ENCODE data around the gene EIF4B. TPM values are rescaled to one million over a fixed set of nuclear protein-coding genes. Genes with fewer than 3 reads are reported as not detected.
A peak's percentile ranks its signal among the peaks of the same experiment; 100 is the strongest.

EIF4B gene
- total and polyA plus RNA-seq, 2 of the 13 experiments (the other 11 are each of a cell fraction or from before 2014, with no cell fraction given) = 416 to 548 TPM

GRCh38 chr12:53005986-53006809, at the start of gene EIF4B (continued):
- TF ChIP-seq, protein P1, sequence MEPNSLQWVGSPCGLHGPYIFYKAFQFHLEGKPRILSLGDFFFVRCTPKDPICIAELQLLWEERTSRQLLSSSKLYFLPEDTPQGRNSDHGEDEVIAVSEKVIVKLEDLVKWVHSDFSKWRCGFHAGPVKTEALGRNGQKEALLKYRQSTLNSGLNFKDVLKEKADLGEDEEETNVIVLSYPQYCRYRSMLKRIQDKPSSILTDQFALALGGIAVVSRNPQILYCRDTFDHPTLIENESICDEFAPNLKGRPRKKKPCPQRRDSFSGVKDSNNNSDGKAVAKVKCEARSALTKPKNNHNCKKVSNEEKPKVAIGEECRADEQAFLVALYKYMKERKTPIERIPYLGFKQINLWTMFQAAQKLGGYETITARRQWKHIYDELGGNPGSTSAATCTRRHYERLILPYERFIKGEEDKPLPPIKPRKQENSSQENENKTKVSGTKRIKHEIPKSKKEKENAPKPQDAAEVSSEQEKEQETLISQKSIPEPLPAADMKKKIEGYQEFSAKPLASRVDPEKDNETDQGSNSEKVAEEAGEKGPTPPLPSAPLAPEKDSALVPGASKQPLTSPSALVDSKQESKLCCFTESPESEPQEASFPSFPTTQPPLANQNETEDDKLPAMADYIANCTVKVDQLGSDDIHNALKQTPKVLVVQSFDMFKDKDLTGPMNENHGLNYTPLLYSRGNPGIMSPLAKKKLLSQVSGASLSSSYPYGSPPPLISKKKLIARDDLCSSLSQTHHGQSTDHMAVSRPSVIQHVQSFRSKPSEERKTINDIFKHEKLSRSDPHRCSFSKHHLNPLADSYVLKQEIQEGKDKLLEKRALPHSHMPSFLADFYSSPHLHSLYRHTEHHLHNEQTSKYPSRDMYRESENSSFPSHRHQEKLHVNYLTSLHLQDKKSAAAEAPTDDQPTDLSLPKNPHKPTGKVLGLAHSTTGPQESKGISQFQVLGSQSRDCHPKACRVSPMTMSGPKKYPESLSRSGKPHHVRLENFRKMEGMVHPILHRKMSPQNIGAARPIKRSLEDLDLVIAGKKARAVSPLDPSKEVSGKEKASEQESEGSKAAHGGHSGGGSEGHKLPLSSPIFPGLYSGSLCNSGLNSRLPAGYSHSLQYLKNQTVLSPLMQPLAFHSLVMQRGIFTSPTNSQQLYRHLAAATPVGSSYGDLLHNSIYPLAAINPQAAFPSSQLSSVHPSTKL (CRISPR knock-in tag; IDR thresholded peaks at IDR 0.05) = peak; percentile 40
- TF ChIP-seq PAF1 (CRISPR knock-in tag; IDR thresholded peaks at IDR 0.05) (no peak), ZNF432 (CRISPR knock-in tag; IDR thresholded peaks at IDR 0.05; ENCODE audit: borderline replicate concordance) (no peak), TFDP2 (CRISPR knock-in tag; IDR thresholded peaks at IDR 0.05) (peak; percentile 88), RCOR2 (CRISPR knock-in tag; IDR thresholded peaks at IDR 0.05) (no peak), NCOA2 (CRISPR knock-in tag; IDR thresholded peaks at IDR 0.05) (peak; percentile 28), JUNB (CRISPR knock-in tag; IDR thresholded peaks at IDR 0.05; ENCODE audit: borderline replicate concordance) (0 out of 2 replicates have a peak, but pooled peaks have one; percentile 14), KLF16 (CRISPR knock-in tag; IDR thresholded peaks at IDR 0.05) (peak in 1 of 2 experiments; percentile 68; a peak in 2 of 4 replicates), SOX6 (IDR thresholded peaks at IDR 0.05) (no peak), SOX6 (CRISPR knock-in tag; IDR thresholded peaks at IDR 0.05) (peak; percentile 67), ZBTB8A (CRISPR knock-in tag; IDR thresholded peaks at IDR 0.05; ENCODE audit: borderline replicate concordance, low read depth) (no peak), IRX3 (CRISPR knock-in tag; IDR thresholded peaks at IDR 0.05; ENCODE audit: borderline replicate concordance, low read depth) (0 out of 2 replicates have a peak, but pooled peaks have one; percentile 77), ZNF274 (CRISPR knock-in tag; IDR thresholded peaks at IDR 0.05) (no peak), RFX1 (IDR thresholded peaks at IDR 0.05) (no peak), TAF15 (IDR thresholded peaks at IDR 0.05; ENCODE audit: low read depth, low read length, poor library complexity, severe bottlenecking) (no peak), ZNF34 (CRISPR knock-in tag; IDR thresholded peaks at IDR 0.05; ENCODE audit: borderline replicate concordance) (no peak), SOX13 (IDR thresholded peaks at IDR 0.05) (no peak), SOX13 (CRISPR knock-in tag; conservative IDR thresholded peaks at IDR 0.05 in 1 of 2, IDR thresholded peaks at IDR 0.05 in 1 of 2) (peak; percentile 49 to 68; a peak in 2 of 4 replicates), MAFF (IDR thresholded peaks at IDR 0.05; ENCODE audit: low read depth, low read length) (peak; percentile 63; the same call in 1 of the 2 replicates), HMGA1 (CRISPR knock-in tag; conservative IDR thresholded peaks at IDR 0.05) (no peak), ZNF605 (CRISPR knock-in tag; IDR thresholded peaks at IDR 0.05) (peak; percentile 84), ZNF205 (CRISPR knock-in tag; IDR thresholded peaks at IDR 0.05) (no peak; the same call in 1 of the 2 replicates), ZNF468 (CRISPR knock-in tag; IDR thresholded peaks at IDR 0.05) (no peak), KLF6 (CRISPR knock-in tag; IDR thresholded peaks at IDR 0.05) (peak; percentile 60), FOXK1 (CRISPR knock-in tag; IDR thresholded peaks at IDR 0.05; ENCODE audit: borderline replicate concordance, low read depth) (0 out of 2 replicates have a peak, but pooled peaks have one; percentile 13)
